Measurements from ENCODE around the gene PAXIP1. TPM values are rescaled to one million over a fixed set of nuclear protein-coding genes. Genes with fewer than 3 reads are reported as not detected.
"Not testable (repeated sequence)": the region's sequence is repeated elsewhere in the genome, so short reads cannot be mapped to it uniquely, and the experiment has no call there.

The PAXIP1 gene
- total and polyA plus RNA-seq, 7 experiments from 2014 or later = 1.1 to 29.7 (median 9.4) TPM

- CTCF ChIA-PET = no interaction called here
- POLR2A ChIA-PET = no interaction called here
- Mint-ChIP-seq H3K4me3 (no peak overlapping the region), H3K27me3 (no peaks in the 10 kb centered on the region), H3K36me3 (peaks cover 2 to 47% (median 8%) of the 10 kb centered on the region in 5 donors), H3K27ac (peak overlapping the region in 1 of 9 donors; percentile 42), H3K4me1 (peaks cover 0 to 19% (median 8%) of the 10 kb centered on the region in 7 donors), H3K9me3 (no peaks in the 10 kb centered on the region)
- ATAC-seq (no peak), DNase-seq (no peak)
- H3K9me3 ChIP-seq (ENCODE audit: control insufficient read depth in 2 of 3, low read length in 3 of 3) = no peaks in the 10 kb centered on the region
- H3K27me3 ChIP-seq (ENCODE audit: control insufficient read depth in 2 of 2, insufficient read depth in 2 of 2, low read length in 2 of 2) = no peaks in the 10 kb centered on the region
- H3K4me1 ChIP-seq (ENCODE audit: control insufficient read depth in 2 of 2, insufficient read depth in 2 of 2, low read length in 2 of 2) = no peaks in the 10 kb centered on the region
- H3K36me3 ChIP-seq (ENCODE audit: control insufficient read depth in 2 of 3, insufficient read depth in 3 of 3, low read length in 3 of 3) = peaks cover 6 to 42% (median 14%) of the 10 kb centered on the region in 3 experiments
- H3K4me3 ChIP-seq (ENCODE audit: low read length) = no peak overlapping the region
- H3K27ac ChIP-seq (ENCODE audit: low read depth, low read length) = no peak overlapping the region
- intact Hi-C loops (cut with micrococcal nuclease) = loop anchor here in 1 of 2 donors (2.0 kb wide), 1 partner anchor 15 kb away; no protein-coding TSS in a partner anchor
These were observed 59.0 kb downstream of the PAXIP1 start for GRCh38 chr7:154943906-154944305.

- Mint-ChIP-seq H3K27ac (peak overlapping the region in 2 of 9 donors; percentile 32 to 36), H3K4me1 (peaks cover 0 to 28% (median 17%) of the 10 kb centered on the region in 7 donors), H3K36me3 (peaks cover 0 to 39% (median 14%) of the 10 kb centered on the region in 5 donors), H3K9me3 (peaks cover 0 to 3% (median 0%) of the 10 kb centered on the region in 11 donors), H3K4me3 (no peak overlapping the region), H3K27me3 (no peaks in the 10 kb centered on the region)
- no peaks in the 10 kb centered on the region for H3K9me3 ChIP-seq (ENCODE audit: control insufficient read depth in 2 of 3, low read length in 3 of 3)
- no peaks in the 10 kb centered on the region for H3K4me1 ChIP-seq (ENCODE audit: control insufficient read depth in 2 of 2, insufficient read depth in 2 of 2, low read length in 2 of 2)
- H3K4me3 ChIP-seq (ENCODE audit: low read length) = no peak overlapping the region
- ChIA-PET CTCF (interaction anchor here (1.0 to 2.2 kb wide), 2 partner anchors 13 to 15 kb away, joined by 3 to 11 read pairs; no protein-coding TSS in a partner anchor), POLR2A (no interaction called here)
- H3K36me3 ChIP-seq (ENCODE audit: control insufficient read depth in 2 of 3, insufficient read depth in 3 of 3, low read length in 3 of 3) = peaks cover 2 to 35% (median 12%) of the 10 kb centered on the region in 3 experiments
- intact Hi-C loops (cut with micrococcal nuclease) = loop anchor here in 1 of 2 donors (2.0 kb wide), 1 partner anchor 14 kb away; no protein-coding TSS in a partner anchor
- no peak overlapping the region for H3K27ac ChIP-seq (ENCODE audit: low read depth, low read length)
- DNase-seq = no peak
- ATAC-seq = no peak
- H3K27me3 ChIP-seq (ENCODE audit: control insufficient read depth in 2 of 2, insufficient read depth in 2 of 2, low read length in 2 of 2) = no peaks in the 10 kb centered on the region
These were observed 60.2 kb downstream of the PAXIP1 start for GRCh38 chr7:154942691-154943090.

GRCh38 chr7:154937837-154938236 is 65.1 kb downstream of the PAXIP1 start:
- peaks cover 0 to 11% (median 0%) of the 10 kb centered on the region in 3 experiments for H3K9me3 ChIP-seq (ENCODE audit: control insufficient read depth in 2 of 3, low read length in 3 of 3)
- no peak overlapping the region for H3K4me3 ChIP-seq (ENCODE audit: low read length)
- intact Hi-C loops (cut with micrococcal nuclease) = no loop called here
- H3K4me1 Mint-ChIP-seq = peaks cover 0 to 46% (median 31%) of the 10 kb centered on the region in 7 donors
- CTCF ChIA-PET = no interaction called here
- no peak overlapping the region for H3K27ac Mint-ChIP-seq
- peaks cover 22 to 51% (median 33%) of the 10 kb centered on the region in 5 donors for H3K36me3 Mint-ChIP-seq
- POLR2A ChIA-PET = no interaction called here
- H3K4me1 ChIP-seq (ENCODE audit: control insufficient read depth in 2 of 2, insufficient read depth in 2 of 2, low read length in 2 of 2) = no peaks in the 10 kb centered on the region
- no peak for ATAC-seq
- no peaks in the 10 kb centered on the region for H3K36me3 ChIP-seq (ENCODE audit: control insufficient read depth in 2 of 3, insufficient read depth in 3 of 3, low read length in 3 of 3)
- H3K27ac ChIP-seq (ENCODE audit: low read depth, low read length) = no peak overlapping the region
- no peak for DNase-seq
- peaks cover 3 to 24% (median 12%) of the 10 kb centered on the region in 11 donors for H3K9me3 Mint-ChIP-seq
- no peaks in the 10 kb centered on the region for H3K27me3 Mint-ChIP-seq
- no peak overlapping the region for H3K4me3 Mint-ChIP-seq
- no peaks in the 10 kb centered on the region for H3K27me3 ChIP-seq (ENCODE audit: control insufficient read depth in 2 of 2, insufficient read depth in 2 of 2, low read length in 2 of 2)

- H3K36me3 ChIP-seq (ENCODE audit: control insufficient read depth in 2 of 3, insufficient read depth in 3 of 3, low read length in 3 of 3); H3K4me3 ChIP-seq (ENCODE audit: low read length); intact Hi-C loops (cut with micrococcal nuclease); H3K27me3 ChIP-seq (ENCODE audit: control insufficient read depth in 2 of 2, insufficient read depth in 2 of 2, low read length in 2 of 2); H3K27ac ChIP-seq (ENCODE audit: low read depth, low read length); H3K4me3 Mint-ChIP-seq; DNase-seq; H3K27me3 Mint-ChIP-seq; ATAC-seq; POLR2A ChIA-PET; CTCF ChIA-PET: not testable (repeated sequence)
- peaks cover 3 to 24% (median 12%) of the 10 kb centered on the region in 11 donors for H3K9me3 Mint-ChIP-seq
- peaks cover 18 to 48% (median 35%) of the 10 kb centered on the region in 5 donors for H3K36me3 Mint-ChIP-seq
- Histone ChIP-seq H3K9me3 (ENCODE audit: control insufficient read depth in 2 of 3, low read length in 3 of 3) (peaks cover 0 to 11% (median 0%) of the 10 kb centered on the region in 3 experiments), H3K4me1 (ENCODE audit: control insufficient read depth in 2 of 2, insufficient read depth in 2 of 2, low read length in 2 of 2) (peaks cover 4 to 11% of the 10 kb centered on the region in 2 donors)
- H3K4me1 Mint-ChIP-seq = peaks cover 2 to 61% (median 45%) of the 10 kb centered on the region in 7 donors
- peak overlapping the region in 1 of 9 donors; percentile 39 for H3K27ac Mint-ChIP-seq
These were observed 68.5 kb downstream of the PAXIP1 start for GRCh38 chr7:154934353-154934952.

GRCh38 chr7:154931906-154932305 is 71.0 kb downstream of the PAXIP1 start:
- peaks cover 20 to 59% (median 47%) of the 10 kb centered on the region in 7 donors for H3K4me1 Mint-ChIP-seq
- H3K27ac ChIP-seq (ENCODE audit: low read depth, low read length) = no peak overlapping the region
- intact Hi-C loops (cut with micrococcal nuclease) = no loop called here
- H3K36me3 Mint-ChIP-seq = peaks cover 18 to 40% (median 29%) of the 10 kb centered on the region in 5 donors
- H3K9me3 ChIP-seq (ENCODE audit: control insufficient read depth in 2 of 3, low read length in 3 of 3) = peaks cover 0 to 11% (median 0%) of the 10 kb centered on the region in 3 experiments
- H3K4me3 ChIP-seq (ENCODE audit: low read length) = no peak overlapping the region
- no peaks in the 10 kb centered on the region for H3K27me3 Mint-ChIP-seq
- H3K27me3 ChIP-seq (ENCODE audit: control insufficient read depth in 2 of 2, insufficient read depth in 2 of 2, low read length in 2 of 2) = no peaks in the 10 kb centered on the region
- DNase-seq (no peak), ATAC-seq (no peak)
- H3K9me3 Mint-ChIP-seq = peaks cover 3 to 24% (median 12%) of the 10 kb centered on the region in 11 donors
- no peak overlapping the region for H3K27ac Mint-ChIP-seq
- H3K4me1 ChIP-seq (ENCODE audit: control insufficient read depth in 2 of 2, insufficient read depth in 2 of 2, low read length in 2 of 2) = peaks cover 13 to 17% of the 10 kb centered on the region in 2 donors
- CTCF ChIA-PET = no interaction called here
- POLR2A ChIA-PET = interaction anchor here (0.6 kb wide), 1 partner anchor 764 kb away, joined by 3 read pairs; no protein-coding TSS in a partner anchor
- no peaks in the 10 kb centered on the region for H3K36me3 ChIP-seq (ENCODE audit: control insufficient read depth in 2 of 3, insufficient read depth in 3 of 3, low read length in 3 of 3)
- peak overlapping the region in 2 of 10 donors; percentile 8 to 45 for H3K4me3 Mint-ChIP-seq

- Mint-ChIP-seq H3K27me3 (peaks cover 0 to 16% (median 0%) of the 10 kb centered on the region in 5 donors), H3K4me1 (peaks cover 14 to 40% (median 34%) of the 10 kb centered on the region in 7 donors), H3K27ac (peak overlapping the region; percentile 95 to 99 (median 98)), H3K4me3 (peak overlapping the region; percentile 92 to 100 (median 94)), H3K9me3 (peaks cover 0 to 11% (median 6%) of the 10 kb centered on the region in 11 donors), H3K36me3 (peaks cover 7 to 21% (median 14%) of the 10 kb centered on the region in 5 donors)
- Histone ChIP-seq H3K4me1 (ENCODE audit: control insufficient read depth in 2 of 2, insufficient read depth in 2 of 2, low read length in 2 of 2) (peaks cover 13 to 17% of the 10 kb centered on the region in 2 donors), H3K27ac (ENCODE audit: low read depth, low read length) (peak overlapping the region; percentile 90), H3K36me3 (ENCODE audit: control insufficient read depth in 2 of 3, insufficient read depth in 3 of 3, low read length in 3 of 3) (no peaks in the 10 kb centered on the region), H3K27me3 (ENCODE audit: control insufficient read depth in 2 of 2, insufficient read depth in 2 of 2, low read length in 2 of 2) (no peaks in the 10 kb centered on the region), H3K4me3 (ENCODE audit: low read length) (peak overlapping the region; percentile 81), H3K9me3 (ENCODE audit: control insufficient read depth in 2 of 3, low read length in 3 of 3) (peaks cover 0 to 5% (median 0%) of the 10 kb centered on the region in 3 experiments)
- POLR2A ChIA-PET = interaction anchor here (1.0 to 2.9 kb wide), 7 partner anchors 12 to 416 kb away, joined by 3 to 17 read pairs (median 7); partner anchors contain the start of gene PAXIP1
- ATAC-seq = no peak
- peak in 1 of 9 donors; percentile 5 for DNase-seq
- intact Hi-C loops (cut with micrococcal nuclease) = loop anchor here (2.0 to 5.0 kb wide), 3 partner anchors 14 to 668 kb away; partner anchors contain the start of gene HTR5A (in 1 of the 2)
- CTCF ChIA-PET = interaction anchor here (0.6 to 2.7 kb wide), 4 partner anchors 13 to 416 kb away, joined by 3 to 40 read pairs (median 4); no protein-coding TSS in a partner anchor
These were observed 73.8 kb downstream of the PAXIP1 start for GRCh38 chr7:154929006-154929726.
